ENCODE data around the gene PTGS1. TPM values are rescaled to one million over a fixed set of nuclear protein-coding genes. Genes with fewer than 3 reads are reported as not detected.

Gene PTGS1
- total RNA-seq, 6 donors from 2014 or later = 5.0 to 21.4 (median 8.5) TPM

DNA sequence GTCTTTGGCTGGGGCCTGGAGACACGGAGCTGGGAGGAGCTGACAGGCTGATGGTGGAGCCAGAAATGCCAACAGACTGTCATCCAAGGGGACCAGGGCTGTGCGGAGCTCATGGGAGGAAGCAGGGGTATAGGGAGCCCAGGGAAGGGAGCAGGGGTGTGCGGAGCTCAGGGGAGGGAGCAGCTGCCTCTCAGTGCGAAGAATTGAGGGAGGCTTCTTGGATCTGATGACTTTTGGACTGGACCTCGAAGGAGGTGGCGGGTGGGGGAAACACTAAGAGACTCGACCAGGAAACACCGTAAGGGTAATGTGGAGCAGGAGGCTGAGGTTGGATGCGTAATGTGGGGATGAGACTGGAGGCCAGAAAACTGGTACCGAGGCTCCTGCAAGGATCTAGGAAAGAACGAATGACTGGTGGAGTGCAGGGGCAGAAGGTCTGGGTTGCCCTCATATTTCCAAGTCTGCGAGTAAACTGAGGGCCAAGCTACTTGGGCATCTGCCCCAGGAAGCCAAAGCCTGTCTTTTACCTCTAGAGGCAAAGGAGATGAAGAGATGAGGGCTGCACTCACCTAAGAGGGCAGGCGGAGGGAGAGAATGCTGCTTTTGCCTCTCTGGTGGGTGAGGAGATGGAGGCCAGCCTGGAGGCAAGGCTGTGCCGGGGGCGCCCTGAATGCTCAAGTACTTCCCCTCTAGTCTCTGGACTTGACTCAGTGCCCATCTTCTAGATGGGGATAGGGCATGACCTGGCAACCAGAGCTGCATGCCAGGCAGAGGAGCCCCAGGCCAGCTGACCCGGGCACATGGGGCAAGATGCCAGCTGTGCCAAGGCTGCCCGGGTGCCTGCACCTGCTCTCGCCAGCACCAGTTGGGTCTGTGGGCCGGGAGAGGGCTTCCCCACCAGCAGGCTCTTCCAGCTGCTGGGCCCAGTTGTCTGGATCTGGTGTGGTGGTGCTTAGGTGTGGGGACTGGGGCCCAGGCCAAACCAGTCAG is 2.3 kb downstream of the PTGS1 start:
- Histone ChIP-seq H3K4me3 (no peak overlapping the region), H3K36me3 (no peaks in the 10 kb centered on the region), H3K9me3 (no peaks in the 10 kb centered on the region), H3K27ac (no peak overlapping the region), H3K4me1 (peaks cover 27 to 42% (median 36%) of the 10 kb centered on the region in 4 donors), H3K27me3 (no peaks in the 10 kb centered on the region)
- DNase-seq (peak in 1 of 2 donors; percentile 56), ATAC-seq (ENCODE audit: low FRiP score in 2 of 2) (no peak)
- WGBS, 2 donors = 82 to 87% methylated on average over 16 to 19 of the region's 19 CpGs
- TF ChIP-seq POLR2A (IDR thresholded peaks at IDR 0.05) (no peak), EP300 (IDR thresholded peaks at IDR 0.05) (no peak), POLR2AphosphoS5 (IDR thresholded peaks at IDR 0.05) (no peak)
- TF ChIP-seq, protein P1, sequence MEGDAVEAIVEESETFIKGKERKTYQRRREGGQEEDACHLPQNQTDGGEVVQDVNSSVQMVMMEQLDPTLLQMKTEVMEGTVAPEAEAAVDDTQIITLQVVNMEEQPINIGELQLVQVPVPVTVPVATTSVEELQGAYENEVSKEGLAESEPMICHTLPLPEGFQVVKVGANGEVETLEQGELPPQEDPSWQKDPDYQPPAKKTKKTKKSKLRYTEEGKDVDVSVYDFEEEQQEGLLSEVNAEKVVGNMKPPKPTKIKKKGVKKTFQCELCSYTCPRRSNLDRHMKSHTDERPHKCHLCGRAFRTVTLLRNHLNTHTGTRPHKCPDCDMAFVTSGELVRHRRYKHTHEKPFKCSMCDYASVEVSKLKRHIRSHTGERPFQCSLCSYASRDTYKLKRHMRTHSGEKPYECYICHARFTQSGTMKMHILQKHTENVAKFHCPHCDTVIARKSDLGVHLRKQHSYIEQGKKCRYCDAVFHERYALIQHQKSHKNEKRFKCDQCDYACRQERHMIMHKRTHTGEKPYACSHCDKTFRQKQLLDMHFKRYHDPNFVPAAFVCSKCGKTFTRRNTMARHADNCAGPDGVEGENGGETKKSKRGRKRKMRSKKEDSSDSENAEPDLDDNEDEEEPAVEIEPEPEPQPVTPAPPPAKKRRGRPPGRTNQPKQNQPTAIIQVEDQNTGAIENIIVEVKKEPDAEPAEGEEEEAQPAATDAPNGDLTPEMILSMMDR (IDR thresholded peaks at IDR 0.05) = no peak

DNA sequence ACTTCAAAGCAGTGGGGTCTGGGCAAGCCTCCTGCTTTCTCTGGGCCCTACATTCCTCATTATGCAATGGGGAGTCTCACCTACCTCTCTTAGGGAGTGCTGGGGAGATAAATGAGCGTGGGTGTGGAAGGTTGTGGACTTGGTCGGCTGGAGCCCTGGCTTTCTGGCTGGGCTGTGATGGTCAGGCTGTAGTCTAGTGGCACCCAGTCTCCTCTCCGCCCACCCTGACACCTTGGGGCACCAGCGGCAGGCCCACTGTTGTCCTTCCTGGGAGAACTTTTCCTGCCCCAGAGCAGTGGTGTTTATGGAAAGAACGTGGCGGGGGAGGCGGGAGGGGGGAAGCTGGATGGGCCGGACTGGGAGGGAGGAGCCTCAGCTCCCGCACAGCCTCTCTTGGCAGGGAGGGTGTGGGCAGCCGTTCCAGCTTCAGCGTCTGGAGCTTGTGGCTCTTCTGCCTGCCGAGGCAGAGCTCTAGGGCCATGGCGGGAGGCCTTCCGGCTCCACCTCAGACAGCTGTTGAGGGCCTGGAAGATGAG is 4.1 kb downstream of the PTGS1 start:
- ATAC-seq (ENCODE audit: low FRiP score in 2 of 2) (peak; percentile 39 to 87), DNase-seq (peak; percentile 31 to 66)
- H3K36me3 ChIP-seq = no peaks in the 10 kb centered on the region
- no peak overlapping the region for H3K27ac ChIP-seq
- H3K4me1 ChIP-seq = peaks cover 27 to 42% (median 36%) of the 10 kb centered on the region in 4 donors
- peaks cover 0 to 7% (median 5%) of the 10 kb centered on the region in 4 donors for H3K9me3 ChIP-seq
- H3K4me3 ChIP-seq = no peak overlapping the region
- no peaks in the 10 kb centered on the region for H3K27me3 ChIP-seq
- no peak for TF ChIP-seq POLR2AphosphoS5 (IDR thresholded peaks at IDR 0.05)
- TF ChIP-seq, protein P1 (IDR thresholded peaks at IDR 0.05) = no peak
- no peak for TF ChIP-seq POLR2A (IDR thresholded peaks at IDR 0.05)
- TF ChIP-seq EP300 (IDR thresholded peaks at IDR 0.05) = no peak
- WGBS, 2 donors = 25 to 59% methylated on average over 4 to 14 of the region's 14 CpGs

DNA sequence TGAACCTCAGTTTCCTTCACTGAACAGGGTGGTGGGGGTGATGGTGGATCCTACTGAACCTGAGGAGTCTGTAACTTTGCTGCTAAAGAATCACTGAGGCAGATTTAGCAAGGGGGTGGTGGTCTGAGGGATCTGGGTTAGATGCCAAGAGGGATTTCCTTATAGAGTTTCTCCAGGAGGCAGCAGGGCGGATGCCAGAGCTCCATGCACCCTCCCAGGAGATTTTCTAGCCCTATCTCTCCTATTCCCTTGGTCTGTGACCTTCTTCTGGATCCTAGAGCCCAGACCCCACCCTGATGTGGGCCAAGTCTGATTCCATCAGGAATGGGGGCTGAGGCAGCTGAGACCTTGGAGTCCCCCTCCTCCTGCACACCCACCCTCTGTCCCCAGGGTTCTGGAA is 6.0 kb downstream of the PTGS1 start:
- WGBS, 2 donors = 83 to 89% methylated on average over 1 of the region's 1 CpG
- H3K9me3 ChIP-seq = peaks cover 0 to 8% (median 5%) of the 10 kb centered on the region in 4 donors
- TF ChIP-seq POLR2A (IDR thresholded peaks at IDR 0.05) (no peak), POLR2AphosphoS5 (IDR thresholded peaks at IDR 0.05) (no peak), EP300 (IDR thresholded peaks at IDR 0.05) (no peak)
- TF ChIP-seq, protein P1 (IDR thresholded peaks at IDR 0.05) = no peak
- H3K27ac ChIP-seq = no peak overlapping the region
- H3K36me3 ChIP-seq = no peaks in the 10 kb centered on the region
- H3K4me3 ChIP-seq = no peak overlapping the region
- H3K4me1 ChIP-seq = peaks cover 11 to 24% (median 22%) of the 10 kb centered on the region in 4 donors
- DNase-seq (no peak), ATAC-seq (ENCODE audit: low FRiP score in 2 of 2) (no peak)
- no peaks in the 10 kb centered on the region for H3K27me3 ChIP-seq

DNA sequence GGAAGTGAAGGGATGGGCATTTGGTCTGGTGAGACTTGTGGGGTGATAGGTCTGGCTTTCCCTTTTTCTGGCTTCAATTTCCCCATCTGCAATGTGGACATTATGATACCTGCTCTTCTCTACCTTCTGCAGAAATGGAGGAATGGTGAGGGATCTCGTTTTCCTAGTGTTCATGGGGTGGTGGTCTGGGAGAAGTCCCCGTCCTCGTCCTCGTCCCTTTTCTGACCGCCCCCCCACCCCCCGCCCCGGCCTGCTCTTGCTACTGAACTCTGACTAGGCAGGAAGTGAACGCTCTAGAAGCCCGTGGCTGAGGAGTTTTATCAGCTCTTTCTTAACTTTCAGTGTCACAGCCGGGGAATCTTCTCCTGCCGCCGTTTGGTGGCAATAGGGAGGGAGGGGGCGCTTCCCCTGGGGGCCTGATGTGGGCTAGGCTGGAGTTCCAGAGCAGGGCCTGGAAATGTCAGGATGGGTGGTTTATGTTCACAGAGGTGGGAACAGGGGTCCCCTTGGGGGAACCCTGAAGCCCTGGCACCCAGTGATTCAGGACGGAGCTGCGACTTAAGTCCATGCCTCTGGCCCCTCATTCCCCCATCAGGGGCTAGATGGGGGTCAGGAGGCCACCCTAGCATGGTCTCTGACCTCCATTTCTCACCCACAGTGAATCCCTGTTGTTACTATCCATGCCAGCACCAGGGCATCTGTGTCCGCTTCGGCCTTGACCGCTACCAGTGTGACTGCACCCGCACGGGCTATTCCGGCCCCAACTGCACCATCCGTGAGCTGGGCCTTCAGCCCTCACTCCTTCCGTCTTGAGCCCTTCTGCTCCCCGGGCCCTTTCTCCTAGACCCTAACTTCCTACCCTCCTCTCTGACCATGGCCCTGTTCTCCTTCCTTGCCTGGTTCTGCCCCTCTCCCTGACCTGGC is 6.7 kb downstream of the PTGS1 start:
- TF ChIP-seq POLR2A (IDR thresholded peaks at IDR 0.05) = no peak
- TF ChIP-seq EP300 (IDR thresholded peaks at IDR 0.05) = no peak
- TF ChIP-seq POLR2AphosphoS5 (IDR thresholded peaks at IDR 0.05) = no peak
- TF ChIP-seq, protein P1 (IDR thresholded peaks at IDR 0.05) = no peak
- H3K4me3 ChIP-seq = no peak overlapping the region
- peaks cover 0 to 8% (median 5%) of the 10 kb centered on the region in 4 donors for H3K9me3 ChIP-seq
- no peak overlapping the region for H3K27ac ChIP-seq
- DNase-seq = peak in 1 of 2 donors; percentile 47
- WGBS, 2 donors = 68 to 69% methylated on average over 24 of the region's 24 CpGs
- no peak for ATAC-seq (ENCODE audit: low FRiP score in 2 of 2)
- peaks cover 11 to 22% (median 20%) of the 10 kb centered on the region in 4 donors for H3K4me1 ChIP-seq
- H3K27me3 ChIP-seq = no peaks in the 10 kb centered on the region
- no peaks in the 10 kb centered on the region for H3K36me3 ChIP-seq

Data from upper lobe of left lung (tissue), 6 donors.